HCT116 (cell line): Measurements from ENCODE around the gene ZNF580. TPM values are rescaled to one million over a fixed set of nuclear protein-coding genes. Genes with fewer than 3 reads are reported as not detected.

ENCODE experiments used
- ATAC-seq: fragments of 200-7000 bp; cut with Tn5 transposase; 2 replicates; pipeline ENCODE4 v1.9.1; 2020; ENCODE audit warnings: mild to moderate bottlenecking, moderate library complexity
- BruUV-seq: library from RNA; stranded (reverse); fragments of 400-500 nt; replicated peaks from 2 replicates; lab custom pipeline; 2021; lab: Mats Ljungman, UMichigan
- CTCF ChIA-PET: fragments of 300-600 bp; sonication (Branson Sonifier 250); formaldehyde crosslinking; loops from one replicate; lab custom pipeline; 2021; ENCODE audit warnings: antibody characterized with exemption; lab: Charles Lee
- POLR2A ChIA-PET: fragments of 300-600, 350-600 bp; sonication (Branson Sonifier 250); formaldehyde crosslinking; loops from one replicate; lab custom pipeline; 2021; ENCODE audit warnings: antibody characterized with exemption; lab: Charles Lee
- RAD21 ChIA-PET, 2 experiments: fragments of 300-600 bp; sonication (Branson Sonifier 250); formaldehyde crosslinking; loops; one replicate each; lab custom pipeline; 2023; ENCODE audit warnings: low total read pairs in 2 of 2; ENCODE audit not compliant: uncharacterized antibody in 2 of 2, unreplicated experiment in 2 of 2, low non-redundant PET in 1 of 2; lab: Charles Lee
- DNase-seq: peaks from one replicate; pipeline ENCODE4 v3.0.0-alpha.2; 2010; ENCODE audit warnings: low read depth, low spot score
- H2AFZ ChIP-seq: fragments of 200-600 bp; shearing (Covaris generic), sonication (generic); 2 replicates; pipeline ENCODE4 v1.6.1; 2017; ENCODE audit warnings: low read depth, mixed run types, mixed read lengths, antibody characterized with exemption, low read length; ENCODE audit not compliant: poor library complexity, severe bottlenecking
- H3K27ac ChIP-seq: 2 replicates; pipeline ENCODE4 v1.5.1; 2012; ENCODE audit warnings: low read depth, low read length
- H3K27me3 ChIP-seq: fragments of 200-600 bp; sonication (generic); 2 replicates; pipeline ENCODE4 v1.6.1; 2016; ENCODE audit warnings: mixed run types, low read length, mixed read lengths; ENCODE audit not compliant: insufficient read depth
- H3K36me3 ChIP-seq, 2 experiments: fragments of 200-500 bp in 1 of 2; fragments of 200-600 bp in 1 of 2; sonication (Bioruptor generic) in 1 of 2; sonication (generic) in 1 of 2; 2 replicates each; pipeline versions ENCODE4 v1.5.1 to v1.6.1; 2014 to 2016; ENCODE audit warnings: low read length in 2 of 2, inconsistent platforms in 1 of 2, mixed read lengths in 1 of 2, mixed run types in 1 of 2; ENCODE audit not compliant: insufficient read depth in 2 of 2, control insufficient read depth in 1 of 2
- H3K4me1 ChIP-seq, 2 experiments: fragments of 200-600 bp in 1 of 2; sonication (generic) in 1 of 2; 2 replicates each; pipeline versions ENCODE4 v1.5.1 to v1.6.1; 2012 to 2017; ENCODE audit warnings: low read length in 2 of 2, inconsistent platforms in 1 of 2, mild to moderate bottlenecking in 1 of 2, mixed read lengths in 1 of 2, mixed run types in 1 of 2, moderate library complexity in 1 of 2; ENCODE audit not compliant: insufficient read depth in 2 of 2, control insufficient read depth in 1 of 2
- H3K4me2 ChIP-seq: fragments of 200-600 bp; sonication (generic); 2 replicates; pipeline ENCODE4 v1.6.1; 2017; ENCODE audit warnings: mixed run types, low read length, mixed read lengths
- H3K4me3 ChIP-seq, 2 experiments: fragments of 200-600 bp in 1 of 2; sonication (generic) in 1 of 2; replicated peaks in 1 of 2; 2 replicates each; pipeline ENCODE4 v1.5.1; 2011 to 2016; ENCODE audit warnings: low read length in 2 of 2, control low read depth in 1 of 2, low read depth in 1 of 2, mild to moderate bottlenecking in 1 of 2, mixed read lengths in 1 of 2, mixed run types in 1 of 2
- H3K79me2 ChIP-seq: fragments of 200-600 bp; sonication (generic); 2 replicates; pipeline ENCODE4 v1.6.1; 2017; ENCODE audit warnings: mild to moderate bottlenecking, mixed run types, low read length, moderate library complexity, mixed read lengths; ENCODE audit not compliant: insufficient read depth
- H3K9ac ChIP-seq: fragments of 200-600 bp; sonication (generic); 2 replicates; pipeline ENCODE4 v1.6.1; 2016; ENCODE audit warnings: low read length, mixed read lengths
- H3K9me2 ChIP-seq: fragments of 200-600 bp; sonication (generic), shearing (Covaris generic); 2 replicates; pipeline ENCODE4 v1.6.1; 2017; ENCODE audit warnings: mixed run types, mild to moderate bottlenecking, moderate library complexity; ENCODE audit not compliant: insufficient read depth
- H3K9me3 ChIP-seq, 2 experiments: fragments of 200-500 bp in 1 of 2; fragments of 200-600 bp in 1 of 2; sonication (Bioruptor generic) in 1 of 2; sonication (generic) in 1 of 2; 2 replicates each; pipeline ENCODE4 v1.6.1; 2014 to 2017; ENCODE audit warnings: low read length in 2 of 2, mixed read lengths in 2 of 2, inconsistent platforms in 1 of 2, low read depth in 1 of 2, mild to moderate bottlenecking in 1 of 2, mixed run types in 1 of 2, moderate library complexity in 1 of 2; ENCODE audit not compliant: control insufficient read depth in 1 of 2, insufficient read depth in 1 of 2
- H4K20me1 ChIP-seq: fragments of 200-600 bp; sonication (generic), shearing (Covaris generic); 2 replicates; pipeline ENCODE4 v1.6.1; 2017; ENCODE audit warnings: mixed run types, mild to moderate bottlenecking, moderate library complexity; ENCODE audit not compliant: insufficient read depth
- FOSL1 ChIP-seq: IDR thresholded peaks from 2 replicates; pipeline ENCODE4 v1.6.1; 2012; ENCODE audit warnings: low read depth
- SP1 ChIP-seq: IDR thresholded peaks from 2 replicates; pipeline ENCODE4 v1.6.1; 2012; ENCODE audit warnings: low read depth
- SRF ChIP-seq: IDR thresholded peaks from 2 replicates; pipeline ENCODE4 v1.6.1; 2012; ENCODE audit warnings: low read depth
- ZNF274 ChIP-seq: fragments of 200-500 bp; sonication (Bioruptor generic); IDR thresholded peaks from 2 replicates; pipeline ENCODE4 v1.6.1; 2014; ENCODE audit warnings: mild to moderate bottlenecking, low read depth, low read length, inconsistent platforms
- intact Hi-C: fragments of 100-400 bp; cut with micrococcal nuclease; formaldehyde crosslinking; loops from 2 replicates; pipeline ENCODE4 v1.10.0; 2022
- total RNA-seq: library from RNA; stranded (reverse); gene quantifications from one replicate; pipeline ENCODE4 v1.2.1, GENCODE V29; 2021; ENCODE audit not compliant: unreplicated experiment
- TF ChIP-seq, protein P1 (sequence below), 3 experiments: fragments of 200-600 bp in 1 of 3; sonication (generic) in 1 of 3; IDR thresholded peaks in 2 of 3; conservative IDR thresholded peaks in 1 of 3; 2 replicates each; pipeline ENCODE4 v1.5.1; 2012 to 2017; ENCODE audit warnings: low read depth in 2 of 3, low read length in 2 of 3, antibody characterized with exemption in 1 of 3, borderline replicate concordance in 1 of 3, control low read depth in 1 of 3, mild to moderate bottlenecking in 1 of 3, mixed read lengths in 1 of 3, mixed run types in 1 of 3, moderate library complexity in 1 of 3; ENCODE audit not compliant: insufficient read depth in 1 of 3
- TF ChIP-seq, protein P2 (sequence below): IDR thresholded peaks from 2 replicates; pipeline ENCODE4 v1.6.1; 2012

The ZNF580 gene
- total RNA-seq, 1 experiment from 2014 or later: 36.7 TPM

GRCh38 chr19:55640577-55641425, at the start of gene ZNF580 (continued):
- no peak for TF ChIP-seq SRF
- no peak for TF ChIP-seq SP1
- TF ChIP-seq, protein P1, sequence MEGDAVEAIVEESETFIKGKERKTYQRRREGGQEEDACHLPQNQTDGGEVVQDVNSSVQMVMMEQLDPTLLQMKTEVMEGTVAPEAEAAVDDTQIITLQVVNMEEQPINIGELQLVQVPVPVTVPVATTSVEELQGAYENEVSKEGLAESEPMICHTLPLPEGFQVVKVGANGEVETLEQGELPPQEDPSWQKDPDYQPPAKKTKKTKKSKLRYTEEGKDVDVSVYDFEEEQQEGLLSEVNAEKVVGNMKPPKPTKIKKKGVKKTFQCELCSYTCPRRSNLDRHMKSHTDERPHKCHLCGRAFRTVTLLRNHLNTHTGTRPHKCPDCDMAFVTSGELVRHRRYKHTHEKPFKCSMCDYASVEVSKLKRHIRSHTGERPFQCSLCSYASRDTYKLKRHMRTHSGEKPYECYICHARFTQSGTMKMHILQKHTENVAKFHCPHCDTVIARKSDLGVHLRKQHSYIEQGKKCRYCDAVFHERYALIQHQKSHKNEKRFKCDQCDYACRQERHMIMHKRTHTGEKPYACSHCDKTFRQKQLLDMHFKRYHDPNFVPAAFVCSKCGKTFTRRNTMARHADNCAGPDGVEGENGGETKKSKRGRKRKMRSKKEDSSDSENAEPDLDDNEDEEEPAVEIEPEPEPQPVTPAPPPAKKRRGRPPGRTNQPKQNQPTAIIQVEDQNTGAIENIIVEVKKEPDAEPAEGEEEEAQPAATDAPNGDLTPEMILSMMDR (IDR thresholded peaks at IDR 0.05 in 2 of 3, conservative IDR thresholded peaks at IDR 0.05 in 1 of 3; ENCODE audit: borderline replicate concordance in 1 of 3, insufficient read depth in 1 of 3, low read depth in 2 of 3, low read length in 2 of 3): no peak

DNA sequence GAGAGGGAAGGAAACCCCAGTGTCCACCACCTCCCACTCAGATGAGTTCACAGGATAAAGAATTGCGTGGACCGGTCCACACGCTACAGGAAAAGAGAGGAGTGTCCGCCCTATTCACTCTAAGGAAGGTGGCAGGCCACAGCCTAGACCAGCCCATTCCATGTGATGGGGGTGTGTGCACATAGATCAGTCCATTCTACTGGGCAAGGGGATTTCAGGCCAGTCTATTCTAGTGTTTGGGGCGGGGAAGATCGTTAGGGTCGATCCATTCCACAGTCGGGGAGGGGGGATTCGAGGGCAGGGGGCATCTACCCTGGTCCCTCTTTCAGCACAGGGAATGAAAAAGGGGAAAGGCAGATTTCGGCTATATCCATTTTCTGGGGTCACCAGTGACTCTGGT, 49.2 kb upstream of the ZNF580 start:
- no peaks in the 10 kb centered on the region for H3K27me3 ChIP-seq
- ATAC-seq: no peak
- no peak overlapping the region for H2AFZ ChIP-seq
- H3K27ac ChIP-seq: no peak overlapping the region
- H3K4me2 ChIP-seq: no peak overlapping the region
- no TSS peak for BruUV-seq
- peaks cover 3 to 15% of the 10 kb centered on the region in 2 experiments for H3K36me3 ChIP-seq
- intact Hi-C loops: no loop called here
- ChIA-PET RAD21 (no interaction called here), POLR2A (interaction anchor here (1.0 kb wide), 1 partner anchor 8 kb away, joined by 3 read pairs; the partner anchor contains the start of gene FIZ1), CTCF (no interaction called here)
- peaks cover 11 to 22% of the 10 kb centered on the region in 2 experiments for H3K4me1 ChIP-seq
- no peaks in the 10 kb centered on the region for H3K9me3 ChIP-seq
- H3K9ac ChIP-seq: no peak overlapping the region
- no peaks in the 10 kb centered on the region for H3K9me2 ChIP-seq
- no peak overlapping the region for H3K4me3 ChIP-seq
- DNase-seq: no peak
- no peaks in the 10 kb centered on the region for H4K20me1 ChIP-seq
- TF ChIP-seq ZNF274 (no peak), FOSL1 (no peak)
- TF ChIP-seq, protein P2, sequence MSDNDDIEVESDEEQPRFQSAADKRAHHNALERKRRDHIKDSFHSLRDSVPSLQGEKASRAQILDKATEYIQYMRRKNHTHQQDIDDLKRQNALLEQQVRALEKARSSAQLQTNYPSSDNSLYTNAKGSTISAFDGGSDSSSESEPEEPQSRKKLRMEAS: no peak
- H3K79me2 ChIP-seq: no peaks in the 10 kb centered on the region
